ENCODE measurements around the gene SYS1.

DNA sequence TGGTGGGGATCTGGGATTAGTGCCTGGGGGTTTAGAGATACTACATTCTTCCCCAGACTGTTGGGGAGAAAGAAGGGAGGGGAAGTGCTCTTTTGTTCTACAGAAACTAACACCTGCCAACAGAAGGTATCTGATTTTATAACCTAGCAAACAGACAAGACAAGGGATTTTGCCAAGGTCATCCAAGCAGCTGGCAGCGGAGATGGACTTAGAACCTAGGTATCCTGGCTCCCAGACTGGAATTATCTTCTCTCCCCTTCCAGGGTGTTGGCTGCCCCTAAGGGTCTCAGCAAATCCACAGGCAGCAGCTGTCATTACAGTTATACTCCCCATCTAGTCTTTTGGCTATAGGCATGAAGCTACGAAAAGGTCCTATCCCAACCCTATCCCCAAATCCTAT, 23.2 kb upstream of the SYS1 start:
- TF ChIP-seq, protein P1, sequence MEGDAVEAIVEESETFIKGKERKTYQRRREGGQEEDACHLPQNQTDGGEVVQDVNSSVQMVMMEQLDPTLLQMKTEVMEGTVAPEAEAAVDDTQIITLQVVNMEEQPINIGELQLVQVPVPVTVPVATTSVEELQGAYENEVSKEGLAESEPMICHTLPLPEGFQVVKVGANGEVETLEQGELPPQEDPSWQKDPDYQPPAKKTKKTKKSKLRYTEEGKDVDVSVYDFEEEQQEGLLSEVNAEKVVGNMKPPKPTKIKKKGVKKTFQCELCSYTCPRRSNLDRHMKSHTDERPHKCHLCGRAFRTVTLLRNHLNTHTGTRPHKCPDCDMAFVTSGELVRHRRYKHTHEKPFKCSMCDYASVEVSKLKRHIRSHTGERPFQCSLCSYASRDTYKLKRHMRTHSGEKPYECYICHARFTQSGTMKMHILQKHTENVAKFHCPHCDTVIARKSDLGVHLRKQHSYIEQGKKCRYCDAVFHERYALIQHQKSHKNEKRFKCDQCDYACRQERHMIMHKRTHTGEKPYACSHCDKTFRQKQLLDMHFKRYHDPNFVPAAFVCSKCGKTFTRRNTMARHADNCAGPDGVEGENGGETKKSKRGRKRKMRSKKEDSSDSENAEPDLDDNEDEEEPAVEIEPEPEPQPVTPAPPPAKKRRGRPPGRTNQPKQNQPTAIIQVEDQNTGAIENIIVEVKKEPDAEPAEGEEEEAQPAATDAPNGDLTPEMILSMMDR (IDR thresholded peaks at IDR 0.05): no peak
- TF ChIP-seq POLR2A (IDR thresholded peaks at IDR 0.05): no peak
